AG09319 (cell line): Measurements from ENCODE around the gene STKLD1.

Experiments
- DNase-seq: peaks from one replicate; pipeline ENCODE4 v3.0.0-alpha.2; 2010; ENCODE audit warnings: low read depth; ENCODE audit errors: extremely low read depth
- TF ChIP-seq, protein P1 (sequence below): IDR thresholded peaks from 2 replicates; pipeline ENCODE4 v1.5.1; 2011; ENCODE audit warnings: low read depth, mild to moderate bottlenecking, inconsistent platforms, low read length, moderate library complexity

STKLD1 gene

DNA sequence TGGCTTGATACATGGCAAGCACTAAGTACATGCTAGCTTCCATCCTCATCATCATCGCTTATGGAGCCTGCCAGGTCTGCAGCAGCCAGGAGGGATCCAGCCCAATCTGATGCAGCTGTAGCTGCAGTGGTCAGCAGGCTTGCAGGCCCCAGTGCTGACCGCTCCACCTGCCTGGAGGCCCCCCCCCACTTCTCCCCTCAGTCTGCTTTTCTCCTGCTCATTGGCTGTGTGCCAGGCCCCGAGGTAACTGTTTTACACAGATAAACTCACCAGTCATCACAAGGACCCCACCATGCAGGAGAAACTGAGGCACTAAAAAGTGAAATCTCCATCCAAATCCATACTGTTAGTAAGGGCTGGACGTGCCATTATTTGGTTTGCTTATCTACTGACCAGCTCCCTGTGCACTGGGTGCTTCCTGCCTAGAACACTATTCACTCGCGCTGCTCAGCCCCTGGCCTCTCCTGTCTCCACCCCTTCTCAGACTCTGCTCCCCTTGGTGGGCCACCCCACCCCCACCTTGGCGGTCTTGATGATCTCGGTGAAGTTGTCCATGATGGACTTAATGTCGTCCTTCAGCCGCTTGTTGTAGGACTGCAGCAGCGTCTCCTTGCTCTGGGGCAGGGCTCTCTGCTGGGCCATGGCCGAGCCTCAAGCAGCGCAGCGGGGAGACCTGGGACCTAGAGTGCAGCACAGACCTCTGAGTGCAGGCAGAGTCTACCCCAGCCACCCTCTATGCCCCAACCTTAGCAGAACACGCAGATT is 30.0 kb upstream of the STKLD1 start:
- TF ChIP-seq, protein P1, sequence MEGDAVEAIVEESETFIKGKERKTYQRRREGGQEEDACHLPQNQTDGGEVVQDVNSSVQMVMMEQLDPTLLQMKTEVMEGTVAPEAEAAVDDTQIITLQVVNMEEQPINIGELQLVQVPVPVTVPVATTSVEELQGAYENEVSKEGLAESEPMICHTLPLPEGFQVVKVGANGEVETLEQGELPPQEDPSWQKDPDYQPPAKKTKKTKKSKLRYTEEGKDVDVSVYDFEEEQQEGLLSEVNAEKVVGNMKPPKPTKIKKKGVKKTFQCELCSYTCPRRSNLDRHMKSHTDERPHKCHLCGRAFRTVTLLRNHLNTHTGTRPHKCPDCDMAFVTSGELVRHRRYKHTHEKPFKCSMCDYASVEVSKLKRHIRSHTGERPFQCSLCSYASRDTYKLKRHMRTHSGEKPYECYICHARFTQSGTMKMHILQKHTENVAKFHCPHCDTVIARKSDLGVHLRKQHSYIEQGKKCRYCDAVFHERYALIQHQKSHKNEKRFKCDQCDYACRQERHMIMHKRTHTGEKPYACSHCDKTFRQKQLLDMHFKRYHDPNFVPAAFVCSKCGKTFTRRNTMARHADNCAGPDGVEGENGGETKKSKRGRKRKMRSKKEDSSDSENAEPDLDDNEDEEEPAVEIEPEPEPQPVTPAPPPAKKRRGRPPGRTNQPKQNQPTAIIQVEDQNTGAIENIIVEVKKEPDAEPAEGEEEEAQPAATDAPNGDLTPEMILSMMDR = no peak
- DNase-seq = no peak

DNA sequence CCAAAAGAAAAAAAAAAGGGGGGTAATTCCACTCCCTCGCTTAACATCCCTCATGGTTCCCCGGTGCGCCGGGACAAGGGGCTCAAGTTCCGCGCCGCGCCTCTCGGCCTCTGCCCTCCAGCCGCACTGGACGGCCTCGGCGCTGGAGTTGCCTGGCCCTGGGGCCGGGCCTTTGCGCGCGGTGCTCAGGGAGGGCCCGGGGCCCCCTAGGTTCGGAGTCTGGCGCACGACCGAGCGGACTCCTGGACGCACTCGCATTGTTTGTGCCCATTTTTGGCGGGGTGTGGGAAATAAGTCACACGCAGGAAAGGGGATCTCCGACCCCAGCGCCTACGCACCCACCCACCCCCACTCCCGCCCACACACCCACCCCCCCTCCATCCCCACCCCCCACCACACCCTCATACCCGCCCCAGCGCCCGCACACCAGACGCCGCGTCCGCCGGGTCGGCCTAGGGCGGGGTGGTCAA is 28.6 kb upstream of the STKLD1 start:
- DNase-seq = no peak
- TF ChIP-seq, protein P1 = no peak

DNA sequence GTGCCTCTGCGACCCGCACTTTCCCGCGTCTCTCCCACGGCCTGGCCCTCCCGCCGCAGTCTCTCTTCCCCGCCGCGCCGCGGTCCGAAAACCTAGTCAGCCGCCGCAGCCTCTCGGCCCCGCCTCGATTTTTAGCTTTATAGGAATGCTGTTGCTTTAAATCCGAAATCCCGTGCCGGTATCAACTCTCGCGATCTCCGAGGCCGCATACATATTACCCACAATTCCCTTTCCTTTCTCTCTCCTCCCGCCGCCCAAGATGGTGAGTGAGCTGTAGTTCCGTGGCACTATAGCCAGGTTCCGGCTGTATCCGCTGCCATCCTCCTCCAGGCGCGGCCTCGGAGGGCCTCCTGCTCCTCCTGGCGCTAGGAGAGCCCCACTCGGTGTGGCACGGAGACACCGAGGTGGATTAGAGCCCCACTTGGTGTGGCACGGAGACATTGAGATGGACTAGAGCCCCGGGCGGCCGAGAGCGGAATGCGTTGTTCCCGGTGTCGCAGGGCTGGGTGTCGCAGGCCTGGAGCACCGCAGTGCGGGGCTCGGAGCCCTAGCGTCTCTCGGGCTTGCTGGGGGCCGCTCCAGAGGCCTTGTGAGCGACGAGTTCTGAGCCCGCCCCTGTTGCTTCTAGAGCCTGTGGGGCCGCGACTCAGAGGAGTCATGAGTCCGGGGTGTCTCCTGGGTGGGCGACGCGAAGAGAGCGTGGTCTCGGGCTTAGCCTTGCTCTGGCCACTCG is 28.0 kb upstream of the STKLD1 start, which contains the start of the genes MED22 and RPL7A:
MED22 (minus strand) TSS at position 147 of the 733 bp plus-strand sequence. CDS start 1,469 bp downstream, outside the sequence.
RPL7A (plus strand) TSS at position 234 of the 733 bp plus-strand sequence; CDS start at position 260, 26 bp downstream.
- DNase-seq = peak; percentile 91
- TF ChIP-seq, protein P1 = no peak

DNA sequence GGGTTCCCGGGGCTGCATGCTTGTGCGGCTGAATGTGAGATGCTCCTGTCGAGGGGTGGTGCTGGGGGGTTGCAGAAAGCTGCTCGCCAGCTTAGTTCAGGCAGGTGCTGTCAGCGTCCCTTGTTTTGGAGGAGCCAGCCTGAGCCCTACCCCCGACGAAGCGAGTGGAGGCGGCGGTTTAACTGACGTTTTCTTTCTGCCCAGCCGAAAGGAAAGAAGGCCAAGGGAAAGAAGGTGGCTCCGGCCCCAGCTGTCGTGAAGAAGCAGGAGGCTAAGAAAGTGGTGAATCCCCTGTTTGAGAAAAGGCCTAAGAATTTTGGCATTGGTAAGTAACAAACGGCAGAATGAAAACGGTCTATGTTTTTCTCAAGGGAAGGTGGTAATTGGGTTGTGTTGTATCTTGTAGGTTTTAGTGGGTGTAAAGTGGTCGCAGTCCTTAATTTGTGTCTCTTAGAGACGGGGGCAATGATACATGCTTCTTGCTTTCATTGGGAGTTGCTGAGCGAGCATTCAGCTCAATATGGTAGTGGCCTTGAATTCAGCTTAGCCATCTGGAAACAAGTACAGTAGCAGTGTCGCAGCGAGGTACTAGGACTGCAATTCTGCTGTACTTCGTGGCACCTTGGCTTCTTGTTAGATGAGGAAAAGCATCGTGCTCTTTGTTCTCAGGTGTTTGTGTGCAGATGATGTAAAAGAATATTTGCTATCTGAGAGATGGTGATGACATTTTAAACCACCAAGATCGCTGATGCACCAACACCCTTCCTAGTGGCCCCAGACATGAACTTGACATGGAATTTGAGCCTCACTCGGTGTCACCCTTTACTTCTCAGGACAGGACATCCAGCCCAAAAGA is 27.2 kb upstream of the STKLD1 start:
- no peak for DNase-seq
- TF ChIP-seq, protein P1 = no peak

DNA sequence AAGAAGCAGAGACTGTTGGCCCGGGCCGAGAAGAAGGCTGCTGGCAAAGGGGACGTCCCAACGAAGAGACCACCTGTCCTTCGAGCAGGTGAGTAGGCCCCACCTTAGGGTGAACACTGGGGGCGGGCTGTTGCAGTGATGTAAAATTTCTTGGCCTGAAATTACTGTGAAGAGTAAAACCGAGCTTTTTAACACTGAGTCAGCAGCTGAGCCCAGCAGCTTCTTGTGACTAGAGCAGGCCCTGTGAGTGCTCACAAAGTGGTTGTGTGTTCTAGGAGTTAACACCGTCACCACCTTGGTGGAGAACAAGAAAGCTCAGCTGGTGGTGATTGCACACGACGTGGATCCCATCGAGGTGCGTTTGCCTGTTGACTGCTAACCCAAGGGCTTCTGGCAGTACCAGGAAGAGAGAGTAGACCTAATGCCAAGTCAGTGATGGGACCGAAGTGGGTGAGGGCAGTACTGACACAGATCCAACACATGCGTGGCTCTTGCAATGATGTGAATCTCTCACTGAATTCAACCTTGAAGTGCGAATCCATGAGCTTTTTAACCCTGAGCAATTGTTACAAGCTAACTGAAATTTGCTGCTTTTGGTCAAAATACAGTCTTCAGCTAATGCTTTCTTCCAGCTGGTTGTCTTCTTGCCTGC is 26.1 kb upstream of the STKLD1 start:
- no peak for DNase-seq
- TF ChIP-seq, protein P1 = no peak

DNA sequence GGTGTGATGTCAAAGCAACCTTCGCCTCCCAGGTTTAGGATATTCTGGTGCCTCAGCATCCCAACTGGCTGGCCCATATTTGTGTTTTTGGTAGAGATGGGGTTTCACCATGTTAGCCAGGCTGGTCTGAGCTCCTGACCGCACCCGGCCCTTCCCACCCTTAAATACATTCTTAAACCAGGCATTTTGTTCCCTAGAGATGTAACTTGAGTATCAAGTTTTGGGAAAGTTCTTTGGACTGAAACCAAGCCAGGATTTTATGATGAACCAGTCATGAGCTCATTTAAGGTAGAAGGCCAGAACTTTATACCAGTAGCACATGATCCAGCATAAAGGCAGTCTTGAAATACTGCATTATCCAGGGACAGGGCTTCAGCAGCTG is 24.6 kb upstream of the STKLD1 start:
- TF ChIP-seq, protein P1 = no peak
- no peak for DNase-seq
